ENCODE data around the gene STXBP5L.
"Not testable (repeated sequence)": the region's sequence is repeated elsewhere in the genome, so short reads cannot be mapped to it uniquely, and the experiment has no call there.

The STXBP5L gene

GRCh38 chr3:121111914-121112612, 204.1 kb downstream of the STXBP5L start:
- Mint-ChIP-seq H3K9me3 (no peaks in the 10 kb centered on the region), H3K36me3 (ENCODE audit: low read depth) (no peaks in the 10 kb centered on the region), H3K27ac (no peak overlapping the region), H3K4me1 (ENCODE audit: low read depth) (no peaks in the 10 kb centered on the region), H3K4me3 (no peak overlapping the region), H3K27me3 (no peaks in the 10 kb centered on the region)

GRCh38 chr3:121126033-121126706, 218.2 kb downstream of the STXBP5L start:
- no peak overlapping the region for H3K4me3 Mint-ChIP-seq
- H3K27me3 Mint-ChIP-seq = no peaks in the 10 kb centered on the region
- no peaks in the 10 kb centered on the region for H3K4me1 Mint-ChIP-seq (ENCODE audit: low read depth)
- H3K9me3 Mint-ChIP-seq = peaks cover 6% of the 10 kb centered on the region
- no peak overlapping the region for H3K27ac Mint-ChIP-seq
- H3K36me3 Mint-ChIP-seq (ENCODE audit: low read depth) = no peaks in the 10 kb centered on the region

DNA sequence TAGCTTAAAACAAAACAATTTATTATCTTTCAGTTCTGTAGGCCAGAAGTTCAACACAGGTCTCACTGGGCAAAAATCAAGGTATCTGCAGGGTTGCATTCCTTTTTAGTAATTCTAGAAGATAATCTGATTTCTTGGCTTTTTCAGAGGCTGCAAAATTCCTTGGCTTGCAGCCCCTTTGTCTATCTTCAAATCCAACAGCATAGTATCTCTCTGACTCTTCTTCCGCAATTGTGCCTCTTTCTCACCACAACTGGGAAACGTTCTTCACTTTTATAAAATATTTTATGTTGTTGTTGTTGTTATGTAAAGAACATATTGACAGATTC, 218.7 kb downstream of the STXBP5L start:
- H3K36me3 Mint-ChIP-seq (ENCODE audit: low read depth) = no peaks in the 10 kb centered on the region
- no peak overlapping the region for H3K27ac Mint-ChIP-seq
- H3K27me3 Mint-ChIP-seq = no peaks in the 10 kb centered on the region
- peaks cover 6% of the 10 kb centered on the region for H3K9me3 Mint-ChIP-seq
- H3K4me3 Mint-ChIP-seq = no peak overlapping the region
- H3K4me1 Mint-ChIP-seq (ENCODE audit: low read depth) = no peaks in the 10 kb centered on the region

- Mint-ChIP-seq H3K9me3 (no peaks in the 10 kb centered on the region), H3K36me3 (ENCODE audit: low read depth) (no peaks in the 10 kb centered on the region), H3K4me3 (no peak overlapping the region), H3K4me1 (ENCODE audit: low read depth) (no peaks in the 10 kb centered on the region), H3K27me3 (no peaks in the 10 kb centered on the region), H3K27ac (no peak overlapping the region)
Observed at GRCh38 chr3:121152573-121152972, 244.6 kb downstream of the STXBP5L start.

GRCh38 chr3:121153851-121154250, 245.8 kb downstream of the STXBP5L start:
- Mint-ChIP-seq H3K4me1 (ENCODE audit: low read depth) (no peaks in the 10 kb centered on the region), H3K36me3 (ENCODE audit: low read depth) (no peaks in the 10 kb centered on the region), H3K27me3 (no peaks in the 10 kb centered on the region), H3K9me3 (no peaks in the 10 kb centered on the region), H3K27ac (no peak overlapping the region), H3K4me3 (no peak overlapping the region)

DNA sequence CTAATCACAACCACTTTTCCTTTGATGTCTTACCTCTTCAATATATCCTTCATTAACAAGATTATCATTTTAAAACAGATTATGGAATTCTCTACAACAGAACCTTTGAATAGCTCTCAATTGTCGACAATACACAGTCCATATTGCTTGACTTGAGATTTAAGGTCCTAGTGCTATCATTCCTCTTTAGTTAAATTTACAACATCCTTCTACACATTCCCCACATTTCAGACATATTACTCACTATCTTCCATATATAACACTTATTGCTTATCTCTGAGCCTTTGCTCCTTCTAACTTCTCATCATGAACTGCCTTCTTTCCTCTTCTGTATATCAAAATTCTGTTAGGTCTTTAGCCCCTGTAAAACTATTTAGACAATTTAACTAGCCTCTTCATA, 247.0 kb downstream of the STXBP5L start:
- no peaks in the 10 kb centered on the region for H3K4me1 Mint-ChIP-seq (ENCODE audit: low read depth)
- H3K4me3 Mint-ChIP-seq = no peak overlapping the region
- H3K27me3 Mint-ChIP-seq = no peaks in the 10 kb centered on the region
- H3K27ac Mint-ChIP-seq = no peak overlapping the region
- H3K9me3 Mint-ChIP-seq = no peaks in the 10 kb centered on the region
- no peaks in the 10 kb centered on the region for H3K36me3 Mint-ChIP-seq (ENCODE audit: low read depth)

DNA sequence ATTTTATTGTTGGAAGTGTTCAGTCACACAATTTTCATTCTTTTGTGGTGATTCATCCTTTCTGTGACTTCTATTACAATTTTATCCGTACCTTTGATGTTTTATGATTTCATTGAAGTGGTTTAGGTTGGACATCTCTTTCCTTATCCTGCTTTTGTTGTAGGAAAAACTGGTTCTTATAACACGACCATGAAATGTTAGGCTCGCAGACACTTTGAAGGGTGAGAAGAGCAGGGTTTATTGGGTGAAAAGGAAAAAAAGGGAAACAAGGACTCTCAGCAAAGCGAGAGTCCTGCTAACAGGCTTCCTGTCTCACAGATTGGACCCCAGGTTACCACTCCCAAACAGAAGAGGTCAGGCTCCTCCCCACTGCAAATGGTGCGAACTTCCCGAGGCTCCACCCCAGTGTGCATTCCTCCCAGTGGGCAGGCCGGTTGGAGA, 257.4 kb downstream of the STXBP5L start:
- Mint-ChIP-seq H3K27me3 (no peaks in the 10 kb centered on the region), H3K4me3 (no peak overlapping the region), H3K9me3 (peaks cover 15% of the 10 kb centered on the region), H3K4me1 (ENCODE audit: low read depth) (no peaks in the 10 kb centered on the region), H3K36me3 (ENCODE audit: low read depth) (no peaks in the 10 kb centered on the region), H3K27ac (no peak overlapping the region)

DNA sequence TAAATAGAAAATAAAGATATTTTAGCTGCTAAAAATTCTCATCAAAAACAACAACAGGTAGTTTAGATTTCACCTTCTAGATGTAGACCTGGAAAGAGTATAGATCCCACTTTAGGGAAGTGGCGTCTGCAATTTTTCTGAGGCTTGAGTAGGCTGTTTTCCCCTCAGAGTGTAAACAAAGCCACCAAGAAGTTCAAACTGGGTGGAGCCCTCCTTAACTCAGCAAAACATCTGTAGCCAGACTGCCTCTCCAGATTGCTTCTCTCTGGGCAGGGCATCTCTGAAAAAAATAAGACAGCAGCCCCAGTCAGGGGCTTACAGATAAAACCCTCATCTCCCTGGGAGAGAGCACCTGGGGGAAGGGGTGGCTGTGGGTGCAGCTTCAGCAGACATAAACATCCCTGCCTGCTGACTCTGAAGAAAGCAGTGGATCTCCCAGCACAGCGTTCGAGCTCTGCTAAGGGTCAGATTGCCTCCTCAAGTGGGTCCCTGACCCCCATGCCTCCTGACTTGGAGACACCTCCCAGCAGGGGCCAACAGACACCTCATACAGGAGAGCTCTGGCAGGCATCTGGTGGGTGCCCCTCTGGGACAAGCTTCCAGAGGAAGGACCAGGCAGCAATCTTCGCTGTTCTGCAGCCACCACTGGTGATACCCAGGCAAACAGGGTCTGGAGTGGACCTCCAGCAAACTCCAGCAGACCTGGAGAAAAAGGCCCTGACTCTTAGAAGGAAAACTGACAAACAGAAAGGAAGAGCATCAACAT, 259.6 kb downstream of the STXBP5L start:
- Mint-ChIP-seq H3K27ac (no peak overlapping the region), H3K4me1 (ENCODE audit: low read depth) (no peaks in the 10 kb centered on the region), H3K4me3 (no peak overlapping the region), H3K27me3 (no peaks in the 10 kb centered on the region), H3K9me3 (peaks cover 17% of the 10 kb centered on the region), H3K36me3 (ENCODE audit: low read depth) (no peaks in the 10 kb centered on the region)

- H3K27ac Mint-ChIP-seq = no peak overlapping the region
- no peak overlapping the region for H3K4me3 Mint-ChIP-seq
- H3K4me1 Mint-ChIP-seq (ENCODE audit: low read depth) = no peaks in the 10 kb centered on the region
- H3K36me3 Mint-ChIP-seq (ENCODE audit: low read depth) = no peaks in the 10 kb centered on the region
- H3K9me3 Mint-ChIP-seq = peaks cover 16% of the 10 kb centered on the region
- no peaks in the 10 kb centered on the region for H3K27me3 Mint-ChIP-seq
Observed at GRCh38 chr3:121175083-121175482, 267.1 kb downstream of the STXBP5L start.

DNA sequence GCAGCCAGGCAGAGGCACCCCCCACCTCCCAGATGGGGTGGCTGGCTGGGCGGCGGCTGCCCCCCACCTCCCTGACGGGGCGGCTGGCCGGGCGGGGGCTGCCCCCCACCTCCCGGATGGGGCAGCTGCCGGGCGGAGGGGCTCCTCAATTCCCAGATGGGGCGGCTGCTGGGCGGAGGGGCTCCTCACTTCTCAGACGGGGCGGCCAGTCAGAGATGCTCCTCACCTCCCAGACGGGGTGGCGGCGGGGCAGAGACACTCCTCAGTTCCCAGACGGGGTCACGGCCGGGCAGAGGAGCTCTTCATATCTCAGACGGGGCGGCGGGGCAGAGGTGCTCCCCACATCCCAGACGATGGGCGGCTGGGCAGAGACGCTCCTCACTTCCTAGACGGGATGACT, 282.6 kb downstream of the STXBP5L start:
- not testable (repeated sequence) for H3K27ac Mint-ChIP-seq; H3K9me3 Mint-ChIP-seq; H3K36me3 Mint-ChIP-seq (ENCODE audit: low read depth); H3K4me3 Mint-ChIP-seq; H3K4me1 Mint-ChIP-seq (ENCODE audit: low read depth); H3K27me3 Mint-ChIP-seq

DNA sequence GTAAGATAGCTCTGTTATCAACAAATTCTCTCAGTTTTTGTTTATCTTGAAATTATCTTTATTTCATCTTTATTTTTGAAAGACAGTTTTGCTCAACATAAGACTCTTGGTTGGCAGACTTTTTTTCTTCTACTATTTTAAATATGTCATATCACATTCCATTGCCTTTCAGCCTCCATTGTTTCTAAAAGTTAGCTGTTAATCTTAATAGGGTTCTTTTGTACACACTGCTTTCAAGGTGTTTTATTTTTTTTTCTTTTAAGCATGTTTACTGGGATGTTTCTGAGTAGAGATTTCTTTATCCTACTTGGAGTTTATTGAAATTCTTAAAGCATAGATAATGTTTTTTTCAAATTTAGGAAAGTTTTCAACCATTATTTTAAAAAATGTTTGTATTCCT, 294.6 kb downstream of the STXBP5L start:
- peaks cover 6% of the 10 kb centered on the region for H3K9me3 Mint-ChIP-seq
- no peaks in the 10 kb centered on the region for H3K4me1 Mint-ChIP-seq (ENCODE audit: low read depth)
- H3K36me3 Mint-ChIP-seq (ENCODE audit: low read depth) = no peaks in the 10 kb centered on the region
- H3K4me3 Mint-ChIP-seq = no peak overlapping the region
- peaks cover 4% of the 10 kb centered on the region for H3K27me3 Mint-ChIP-seq
- no peak overlapping the region for H3K27ac Mint-ChIP-seq

DNA sequence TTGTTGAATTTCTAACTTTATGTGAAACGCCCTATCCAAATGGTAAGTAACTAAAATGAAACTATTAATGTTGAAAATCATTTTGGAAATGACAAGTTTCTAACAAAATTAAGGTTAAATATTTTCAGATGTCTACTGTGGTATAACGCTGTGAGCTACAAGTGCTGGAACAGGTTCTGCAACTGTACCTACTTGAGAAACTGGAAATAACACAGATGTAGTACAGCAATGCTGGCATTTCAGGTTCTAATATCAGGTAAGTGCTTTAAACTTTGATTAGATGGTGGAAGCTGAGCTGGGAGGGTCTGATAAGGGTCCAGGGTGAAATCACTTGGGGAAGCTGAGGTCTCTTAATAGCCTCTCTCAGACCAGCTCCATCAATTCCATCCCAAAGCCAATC, 315.1 kb downstream of the STXBP5L start:
- Mint-ChIP-seq H3K4me3 (no peak overlapping the region), H3K27me3 (no peaks in the 10 kb centered on the region), H3K27ac (no peak overlapping the region), H3K9me3 (no peaks in the 10 kb centered on the region), H3K4me1 (ENCODE audit: low read depth) (no peaks in the 10 kb centered on the region), H3K36me3 (ENCODE audit: low read depth) (no peaks in the 10 kb centered on the region)

GRCh38 chr3:121228971-121229370, 321.0 kb downstream of the STXBP5L start:
- H3K36me3 Mint-ChIP-seq (ENCODE audit: low read depth) = no peaks in the 10 kb centered on the region
- no peaks in the 10 kb centered on the region for H3K27me3 Mint-ChIP-seq
- H3K4me3 Mint-ChIP-seq = no peak overlapping the region
- no peak overlapping the region for H3K27ac Mint-ChIP-seq
- no peaks in the 10 kb centered on the region for H3K4me1 Mint-ChIP-seq (ENCODE audit: low read depth)
- no peaks in the 10 kb centered on the region for H3K9me3 Mint-ChIP-seq

DNA sequence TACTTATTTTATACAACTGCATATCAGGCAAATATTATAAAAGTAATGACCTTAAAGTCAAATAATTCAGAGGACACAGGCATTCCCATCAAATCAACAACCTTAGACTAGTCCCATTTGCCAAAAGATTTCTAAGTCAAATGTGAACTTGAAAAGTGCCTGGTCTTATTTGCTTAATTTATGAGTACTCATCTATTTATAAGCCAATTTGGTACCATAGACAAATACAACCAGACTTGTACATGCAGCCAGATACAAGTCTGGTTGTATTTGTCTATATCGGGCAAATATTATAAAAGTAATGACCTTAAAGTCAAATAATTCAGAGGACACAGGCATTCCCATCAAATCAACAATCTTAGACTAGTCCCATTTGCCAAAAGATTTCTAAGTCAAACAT, 322.2 kb downstream of the STXBP5L start:
- H3K9me3 Mint-ChIP-seq; H3K36me3 Mint-ChIP-seq (ENCODE audit: low read depth); H3K27ac Mint-ChIP-seq; H3K27me3 Mint-ChIP-seq; H3K4me1 Mint-ChIP-seq (ENCODE audit: low read depth); H3K4me3 Mint-ChIP-seq: not testable (repeated sequence)

- Mint-ChIP-seq H3K9me3 (no peaks in the 10 kb centered on the region), H3K27ac (no peak overlapping the region), H3K4me3 (no peak overlapping the region)
Observed at GRCh38 chr3:121231872-121232271, 323.9 kb downstream of the STXBP5L start.

More at GRCh38 chr3:121231872-121232271, 323.9 kb downstream of the STXBP5L start:
- Mint-ChIP-seq H3K4me1 (ENCODE audit: low read depth) (no peaks in the 10 kb centered on the region), H3K27me3 (no peaks in the 10 kb centered on the region), H3K36me3 (ENCODE audit: low read depth) (no peaks in the 10 kb centered on the region)
